GM19099 (cell line): Measurements from ENCODE around the gene MASP2.

ENCODE experiments used
- POLR2A ChIP-seq: IDR thresholded peaks from 3 replicates; pipeline ENCODE4 v1.6.1; 2011; ENCODE audit warnings: low read depth; ENCODE audit not compliant: insufficient read length; ENCODE audit errors: extremely low read depth

MASP2 gene

DNA sequence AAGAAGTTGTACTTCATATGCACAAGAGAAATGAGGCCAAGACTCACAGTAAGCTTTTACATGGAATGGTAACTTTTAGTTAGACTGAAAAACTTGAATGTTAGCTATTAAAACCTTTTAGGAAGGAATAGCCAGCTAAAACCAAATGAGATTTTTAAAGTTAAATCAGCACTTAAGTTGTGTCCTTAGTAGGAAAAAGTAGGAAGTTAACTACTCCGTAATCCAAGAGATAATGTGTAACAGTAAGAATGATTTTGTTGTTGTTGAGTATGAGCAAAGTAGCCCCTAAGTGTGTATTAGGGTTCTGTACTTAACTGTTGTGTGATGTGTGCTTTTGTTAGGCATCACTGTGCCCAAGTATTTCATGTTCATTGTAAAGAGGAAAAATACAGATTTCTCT is 21.4 kb downstream of the MASP2 start:
- no peak for TF ChIP-seq POLR2A

DNA sequence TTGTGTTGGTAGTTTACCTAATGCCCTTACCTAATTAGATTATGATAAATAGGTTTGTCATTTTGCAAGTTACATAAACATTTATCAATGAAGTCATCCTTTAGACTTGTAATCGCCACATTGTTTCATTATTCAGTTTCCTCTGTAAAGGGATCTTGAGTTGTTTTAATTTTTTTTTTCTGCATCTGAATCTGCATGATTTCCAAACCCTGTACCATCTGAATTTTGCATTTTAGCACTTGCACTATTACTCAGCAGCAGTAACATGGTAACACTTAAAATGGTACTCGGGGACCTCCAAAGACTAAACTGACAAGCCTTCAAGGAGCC is 22.2 kb downstream of the MASP2 start:
- no peak for TF ChIP-seq POLR2A

DNA sequence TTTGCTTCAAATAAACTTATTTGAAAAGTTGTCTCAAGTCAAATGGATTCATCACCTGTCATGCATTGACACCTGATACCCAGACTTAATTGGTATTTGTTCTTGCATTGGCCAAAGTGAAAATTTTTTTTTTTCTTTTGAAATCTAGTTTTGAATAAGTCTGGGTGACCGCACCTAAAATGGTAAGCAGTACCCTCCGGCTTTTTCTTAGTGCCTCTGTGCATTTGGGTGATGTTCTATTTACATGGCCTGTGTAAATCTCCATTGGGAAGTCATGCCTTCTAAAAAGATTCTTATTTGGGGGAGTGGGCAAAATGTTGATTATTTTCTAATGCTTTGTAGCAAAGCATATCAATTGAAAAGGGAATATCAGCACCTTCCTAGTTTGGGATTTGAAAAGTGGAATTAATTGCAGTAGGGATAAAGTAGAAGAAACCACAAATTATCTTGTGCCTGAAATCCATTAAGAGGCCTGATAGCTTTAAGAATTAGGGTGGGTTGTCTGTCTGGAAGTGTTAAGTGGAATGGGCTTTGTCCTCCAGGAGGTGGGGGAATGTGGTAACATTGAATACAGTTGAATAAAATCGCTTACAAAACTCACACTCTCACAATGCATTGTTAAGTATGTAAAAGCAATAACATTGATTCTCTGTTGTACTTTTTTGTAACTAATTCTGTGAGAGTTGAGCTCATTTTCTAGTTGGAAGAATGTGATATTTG is 22.7 kb downstream of the MASP2 start:
- no peak for TF ChIP-seq POLR2A

DNA sequence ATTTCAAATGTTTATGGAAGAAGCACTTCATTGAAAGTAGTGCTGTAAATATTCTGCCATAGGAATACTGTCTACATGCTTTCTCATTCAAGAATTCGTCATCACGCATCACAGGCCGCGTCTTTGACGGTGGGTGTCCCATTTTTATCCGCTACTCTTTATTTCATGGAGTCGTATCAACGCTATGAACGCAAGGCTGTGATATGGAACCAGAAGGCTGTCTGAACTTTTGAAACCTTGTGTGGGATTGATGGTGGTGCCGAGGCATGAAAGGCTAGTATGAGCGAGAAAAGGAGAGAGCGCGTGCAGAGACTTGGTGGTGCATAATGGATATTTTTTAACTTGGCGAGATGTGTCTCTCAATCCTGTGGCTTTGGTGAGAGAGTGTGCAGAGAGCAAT is 23.8 kb downstream of the MASP2 start:
- no peak for TF ChIP-seq POLR2A

DNA sequence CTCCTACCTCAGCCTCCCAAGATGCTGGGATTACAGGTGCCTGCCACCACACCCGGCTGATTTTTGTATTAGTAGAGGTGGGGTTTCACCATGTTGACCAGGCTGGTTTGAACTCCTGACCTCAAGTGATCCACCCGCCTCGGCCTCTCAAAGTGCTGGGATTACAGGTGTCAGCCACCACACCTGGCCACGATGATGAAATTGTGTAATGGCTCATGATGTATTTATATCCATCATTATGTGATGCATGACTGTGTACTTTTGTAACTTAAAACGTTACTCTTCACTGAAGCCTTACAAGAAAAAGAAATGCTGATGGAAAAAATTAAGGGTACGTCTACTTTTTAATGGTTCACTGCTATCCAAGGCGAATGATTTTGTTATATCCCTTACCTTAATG is 27.1 kb downstream of the MASP2 start:
- no peak for TF ChIP-seq POLR2A

DNA sequence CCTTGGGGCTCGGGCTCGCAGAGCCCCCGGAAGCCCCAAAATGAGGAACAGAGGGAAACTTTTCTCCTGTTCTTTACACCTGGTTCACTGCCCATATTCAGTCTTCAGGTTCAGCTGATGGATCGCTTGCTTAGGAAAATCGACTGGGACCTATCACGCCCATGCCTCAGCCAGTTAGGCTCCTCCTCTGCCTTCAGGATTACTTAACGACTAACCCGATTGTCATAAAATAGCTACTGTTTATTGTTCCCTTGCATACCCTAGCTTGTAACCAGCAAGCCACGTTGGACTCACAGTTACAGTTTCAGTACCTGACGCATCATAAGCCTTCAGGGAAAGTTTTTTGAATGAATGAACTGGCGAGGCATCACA is 33.9 kb downstream of the MASP2 start:
- no peak for TF ChIP-seq POLR2A

DNA sequence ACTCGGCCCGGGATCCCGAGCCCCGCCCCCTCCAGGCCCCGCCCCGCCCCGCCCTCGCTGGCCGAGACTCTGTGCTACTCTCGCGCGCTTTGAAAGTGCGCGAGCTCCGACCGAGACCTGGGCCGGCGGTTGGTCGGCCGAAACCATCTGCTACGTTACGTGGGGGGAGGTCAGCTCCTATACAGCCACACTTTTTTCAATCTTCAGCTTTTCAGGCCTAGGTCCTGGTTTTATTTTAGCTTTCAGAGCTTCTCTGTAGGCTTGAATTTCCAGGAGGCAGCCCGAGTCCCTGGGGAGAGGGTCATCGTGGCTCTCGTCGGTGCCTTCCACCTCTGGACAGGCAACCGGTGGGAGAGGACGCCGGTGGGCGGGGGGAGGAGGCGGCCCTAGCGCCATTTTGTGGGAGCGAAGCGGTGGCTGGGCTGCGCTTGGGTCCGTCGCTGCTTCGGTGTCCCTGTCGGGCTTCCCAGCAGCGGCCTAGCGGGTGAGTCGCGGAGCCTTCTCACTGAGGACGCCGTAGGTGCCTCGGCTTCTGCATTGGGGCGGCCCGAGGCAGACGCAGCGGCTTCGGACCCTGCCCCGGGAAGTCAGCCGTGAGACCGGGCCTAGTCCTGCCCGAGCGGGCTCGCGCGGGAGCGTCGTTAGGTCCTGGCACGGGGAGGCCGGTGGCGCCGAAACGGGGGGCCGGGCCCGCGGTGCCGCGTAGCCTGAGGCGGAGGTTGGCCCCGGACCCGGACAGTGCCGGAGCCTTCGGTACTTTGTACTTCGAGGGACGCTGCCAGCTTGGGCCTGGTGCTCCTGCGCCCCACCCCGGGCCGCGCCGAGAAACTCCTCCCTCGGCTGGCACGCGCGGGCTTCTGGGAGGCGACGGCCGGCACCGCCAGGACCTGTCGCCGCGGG is 34.5 kb downstream of the MASP2 start, which contains the start of gene TARDBP:
Gene TARDBP (plus strand): TSS at position 395 of the 900 bp plus-strand sequence. CDS start 1,074 bp downstream, outside the sequence.
- peak; percentile 80 for TF ChIP-seq POLR2A

DNA sequence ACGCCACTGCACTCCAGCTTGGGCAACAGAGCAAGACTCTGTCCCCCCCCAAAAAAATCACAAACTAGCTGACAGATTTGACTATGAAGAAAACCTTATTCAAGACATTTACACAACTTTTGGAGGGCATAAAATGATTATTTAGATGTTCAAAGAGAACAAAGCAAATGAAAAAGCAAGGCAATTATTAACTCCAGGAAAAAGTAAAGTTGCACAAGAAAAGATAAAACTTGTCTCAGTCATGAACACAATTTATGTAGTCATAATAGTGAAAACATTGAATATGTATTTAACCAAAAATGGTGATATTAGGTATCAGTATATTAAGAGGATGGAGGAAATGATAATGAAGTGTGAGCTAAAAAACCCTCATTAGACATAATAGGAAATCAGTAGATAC is 46.5 kb downstream of the MASP2 start:
- no peak for TF ChIP-seq POLR2A

DNA sequence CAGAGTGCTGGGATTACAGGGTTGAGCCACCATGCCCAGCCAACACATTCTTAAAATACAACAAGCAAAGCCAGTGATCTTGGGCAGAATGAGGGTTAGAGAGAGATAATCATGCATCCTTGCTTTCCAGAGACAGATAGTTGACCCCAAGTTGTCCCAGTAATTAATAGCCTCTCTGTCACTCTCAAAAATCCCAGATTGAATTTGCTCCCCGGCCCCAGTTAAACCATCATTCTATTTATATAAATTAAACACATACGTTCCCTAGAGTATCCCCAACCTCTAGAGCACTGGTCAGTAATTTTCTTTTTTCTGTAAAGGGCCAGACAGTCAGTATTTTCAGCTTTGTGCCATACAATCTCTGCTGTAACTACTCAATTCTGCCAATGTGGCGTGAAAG is 50.9 kb downstream of the MASP2 start:
- no peak for TF ChIP-seq POLR2A

DNA sequence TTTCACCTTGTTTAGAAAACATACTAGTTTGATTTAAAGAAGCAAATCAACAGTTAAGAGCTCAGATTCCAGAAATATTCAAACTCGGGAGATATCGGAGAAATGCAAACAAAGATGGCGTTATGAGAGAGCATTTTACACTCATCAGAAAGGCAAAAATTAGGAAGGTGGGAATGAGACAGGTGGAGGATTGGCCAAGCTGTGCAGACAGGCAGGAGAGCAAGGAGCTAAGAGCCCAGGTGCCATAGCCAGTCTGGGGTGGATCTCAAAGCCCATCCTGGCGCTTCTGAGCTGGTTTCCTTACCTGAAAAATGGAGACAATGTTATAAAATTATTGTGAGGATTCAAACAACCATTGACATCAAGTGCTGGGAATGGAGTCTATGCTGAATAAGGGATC is 54.2 kb downstream of the MASP2 start:
- no peak for TF ChIP-seq POLR2A

DNA sequence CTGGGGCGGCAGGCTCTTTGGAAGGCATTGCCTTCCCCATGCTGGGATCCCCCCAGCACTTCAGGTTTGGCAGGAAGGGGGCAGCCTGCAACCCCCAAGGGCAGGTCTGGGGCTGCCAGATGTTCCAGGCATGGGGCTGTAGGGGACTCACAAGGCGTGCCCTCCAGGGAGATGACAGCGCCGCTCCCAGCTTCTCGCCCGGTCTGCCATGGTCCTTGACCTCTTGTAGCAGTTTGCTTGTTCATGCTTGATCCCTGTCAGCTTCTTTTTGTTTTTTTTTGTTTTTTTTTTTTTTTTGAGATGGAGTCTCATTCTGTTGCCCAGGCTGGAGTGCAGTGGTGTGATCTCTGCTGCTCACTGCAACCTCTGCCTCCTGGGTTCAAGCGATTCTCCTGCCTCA is 56.2 kb downstream of the MASP2 start:
- no peak for TF ChIP-seq POLR2A

DNA sequence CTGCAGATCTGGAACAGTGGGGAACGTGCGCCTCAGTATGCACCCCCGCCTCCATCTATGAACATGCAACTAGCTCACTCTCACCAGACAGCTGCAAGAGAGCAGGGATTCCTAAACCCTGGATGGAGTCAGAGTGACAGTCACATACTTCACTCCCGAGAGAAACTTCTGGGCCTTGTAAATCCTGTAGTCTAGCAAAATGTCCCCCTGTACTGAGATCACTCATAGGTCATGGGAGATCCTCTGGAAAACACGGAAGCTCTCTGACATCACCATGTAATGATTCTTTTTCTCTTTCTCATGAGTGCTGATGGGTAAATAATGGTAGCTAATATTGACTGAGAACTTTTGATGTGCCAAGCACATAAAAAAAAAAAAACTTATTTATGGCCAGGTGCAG is 57.9 kb downstream of the MASP2 start:
- TF ChIP-seq POLR2A: no peak

DNA sequence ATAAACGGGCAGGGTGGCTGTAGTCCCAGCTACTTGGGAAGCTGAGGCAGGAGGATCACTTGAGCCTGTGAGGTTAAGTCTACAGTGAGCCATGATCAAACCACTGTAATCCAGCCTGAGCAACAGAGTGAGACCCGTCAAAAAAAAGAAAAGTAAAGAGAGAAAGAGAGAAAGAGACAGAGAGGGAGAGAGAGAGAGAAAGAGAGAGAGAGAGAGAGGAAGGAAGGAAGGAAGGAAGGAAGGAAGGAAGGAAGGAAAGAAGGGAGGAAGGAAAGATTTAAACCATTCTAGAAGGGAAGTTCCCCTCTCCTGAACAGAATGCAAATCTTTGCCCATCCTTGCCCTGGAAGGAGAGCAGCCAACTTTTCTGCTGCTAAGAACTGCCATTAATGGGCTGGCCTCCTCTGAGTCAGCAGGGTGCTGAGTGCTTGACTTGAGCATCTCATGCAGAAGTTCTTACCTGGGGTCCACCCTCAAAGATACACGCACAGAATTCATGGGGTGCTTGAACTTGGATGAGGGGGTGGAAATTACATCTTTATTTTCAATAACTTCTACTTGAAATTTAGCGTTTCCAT is 59.1 kb downstream of the MASP2 start:
- TF ChIP-seq POLR2A: no peak

DNA sequence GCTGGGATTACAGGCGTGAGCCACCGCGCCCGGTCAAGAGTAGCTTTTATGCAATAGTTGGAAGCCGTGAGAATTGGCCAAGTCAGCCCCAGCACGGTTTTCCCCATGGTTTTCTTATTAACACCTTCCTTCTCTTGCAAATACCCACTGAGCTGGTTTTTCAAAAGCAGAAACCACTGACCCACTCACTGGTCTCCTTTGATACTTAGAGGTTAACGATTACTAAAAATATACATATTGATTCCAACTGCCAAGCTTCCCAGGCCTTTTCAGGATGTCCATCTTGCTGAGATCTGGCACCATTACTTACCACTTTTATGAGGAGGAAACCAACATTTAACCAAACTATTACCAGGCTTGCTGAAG is 60.5 kb downstream of the MASP2 start:
- no peak for TF ChIP-seq POLR2A

DNA sequence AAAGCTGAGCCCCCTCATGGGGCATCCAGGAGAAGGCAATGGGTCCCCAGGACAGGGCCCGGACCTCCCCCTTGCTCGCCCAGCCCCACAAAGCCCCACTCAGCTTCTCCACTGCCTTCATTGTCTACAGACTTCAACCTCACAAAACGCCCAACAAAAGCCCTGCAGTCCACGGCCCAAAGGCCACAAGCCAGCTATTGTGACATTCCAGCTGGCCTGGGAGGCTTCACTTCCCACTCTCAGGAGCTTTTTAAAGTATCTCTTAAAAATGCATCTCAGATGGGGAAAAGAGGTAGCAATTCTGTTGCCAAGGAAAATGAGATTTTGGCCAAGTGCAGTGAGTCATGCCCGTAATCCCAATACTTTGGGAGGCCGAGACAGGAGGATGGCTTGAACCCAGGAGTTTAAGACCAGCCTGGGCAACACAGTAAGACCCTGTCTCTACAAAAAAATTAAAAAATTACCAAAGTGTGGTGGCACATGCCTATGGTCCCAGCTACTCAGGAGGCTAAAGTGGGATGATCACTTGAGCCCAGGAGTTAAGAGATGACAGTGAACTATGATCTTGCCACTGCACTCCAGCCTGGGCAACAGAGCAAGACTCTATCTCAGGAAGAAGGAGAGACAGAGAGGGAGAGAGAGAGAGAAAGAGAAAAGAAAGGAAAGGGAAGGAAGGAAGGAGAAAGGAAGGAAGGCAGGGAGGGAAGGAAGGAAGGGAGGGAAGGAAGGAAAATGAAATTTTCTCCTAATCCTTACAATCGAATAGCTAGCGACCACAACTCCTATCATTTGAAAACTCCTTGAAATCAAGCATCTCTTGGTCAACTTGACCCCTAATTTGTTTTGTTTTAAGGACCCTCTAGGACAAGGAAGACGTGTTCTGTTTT is 66.0 kb downstream of the MASP2 start:
- no peak for TF ChIP-seq POLR2A
